Coronary artery (tissue), 2 donors: ENCODE measurements around the gene DDX24.
A peak's percentile ranks its signal among the peaks of the same experiment; 100 is the strongest.

Experiments
- DNase-seq: peaks from one replicate; pipeline ENCODE4 v3.0.0-alpha.2; 2017; ENCODE audit warnings: low spot score
- H3K27ac ChIP-seq, 2 donors: fragments of 200-600 bp; sonication (generic); one replicate each; pipeline ENCODE4 v1.5.1; 2016 to 2019
- H3K4me3 ChIP-seq: fragments of 200-600 bp; sonication (generic); 2 replicates; pipeline ENCODE4 v1.5.1; 2016; ENCODE audit warnings: mild to moderate bottlenecking, moderate library complexity
- TF ChIP-seq, protein P1 (sequence below): fragments of 200-600 bp; sonication (generic); IDR thresholded peaks from one replicate; pipeline ENCODE4 v1.5.1; 2019; ENCODE audit warnings: antibody characterized with exemption

The DDX24 gene

DNA sequence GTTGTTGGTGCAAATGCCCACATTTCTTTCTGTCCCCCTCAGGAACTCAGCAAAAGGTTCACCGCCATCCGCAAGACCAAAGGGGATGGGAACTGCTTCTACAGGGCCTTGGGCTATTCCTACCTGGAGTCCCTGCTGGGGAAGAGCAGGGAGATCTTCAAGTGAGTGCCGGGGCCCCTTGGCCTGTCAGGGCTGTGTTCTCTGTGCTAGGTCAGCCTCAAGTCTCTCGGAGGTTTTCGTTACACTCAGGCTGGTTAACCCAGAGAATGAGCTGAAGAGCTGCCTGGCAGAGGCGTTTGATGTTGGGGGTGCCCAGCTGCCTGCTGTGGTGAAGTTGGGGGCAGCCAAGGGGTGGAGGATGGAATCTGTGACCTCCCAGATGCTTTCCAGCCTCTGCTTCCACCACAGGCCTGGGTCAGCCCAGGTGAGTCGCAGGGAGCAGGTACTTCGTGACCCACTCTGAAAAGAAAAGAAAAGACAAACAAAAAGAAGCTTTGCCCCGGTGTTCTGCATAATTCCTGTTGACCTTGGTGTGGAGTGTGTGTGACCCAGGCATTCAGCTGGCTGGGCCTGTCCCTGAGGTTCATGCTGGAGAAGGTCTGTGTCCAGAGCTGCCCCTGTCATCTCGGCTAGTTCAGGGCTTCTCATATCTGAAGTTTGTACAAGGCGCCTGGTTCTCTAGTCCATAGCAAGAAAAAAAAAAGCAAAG lies 41.9 kb downstream of the DDX24 start:
- TF ChIP-seq, protein P1, sequence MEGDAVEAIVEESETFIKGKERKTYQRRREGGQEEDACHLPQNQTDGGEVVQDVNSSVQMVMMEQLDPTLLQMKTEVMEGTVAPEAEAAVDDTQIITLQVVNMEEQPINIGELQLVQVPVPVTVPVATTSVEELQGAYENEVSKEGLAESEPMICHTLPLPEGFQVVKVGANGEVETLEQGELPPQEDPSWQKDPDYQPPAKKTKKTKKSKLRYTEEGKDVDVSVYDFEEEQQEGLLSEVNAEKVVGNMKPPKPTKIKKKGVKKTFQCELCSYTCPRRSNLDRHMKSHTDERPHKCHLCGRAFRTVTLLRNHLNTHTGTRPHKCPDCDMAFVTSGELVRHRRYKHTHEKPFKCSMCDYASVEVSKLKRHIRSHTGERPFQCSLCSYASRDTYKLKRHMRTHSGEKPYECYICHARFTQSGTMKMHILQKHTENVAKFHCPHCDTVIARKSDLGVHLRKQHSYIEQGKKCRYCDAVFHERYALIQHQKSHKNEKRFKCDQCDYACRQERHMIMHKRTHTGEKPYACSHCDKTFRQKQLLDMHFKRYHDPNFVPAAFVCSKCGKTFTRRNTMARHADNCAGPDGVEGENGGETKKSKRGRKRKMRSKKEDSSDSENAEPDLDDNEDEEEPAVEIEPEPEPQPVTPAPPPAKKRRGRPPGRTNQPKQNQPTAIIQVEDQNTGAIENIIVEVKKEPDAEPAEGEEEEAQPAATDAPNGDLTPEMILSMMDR = no peak
- H3K27ac ChIP-seq = no peak overlapping the region
- DNase-seq = no peak

DNA sequence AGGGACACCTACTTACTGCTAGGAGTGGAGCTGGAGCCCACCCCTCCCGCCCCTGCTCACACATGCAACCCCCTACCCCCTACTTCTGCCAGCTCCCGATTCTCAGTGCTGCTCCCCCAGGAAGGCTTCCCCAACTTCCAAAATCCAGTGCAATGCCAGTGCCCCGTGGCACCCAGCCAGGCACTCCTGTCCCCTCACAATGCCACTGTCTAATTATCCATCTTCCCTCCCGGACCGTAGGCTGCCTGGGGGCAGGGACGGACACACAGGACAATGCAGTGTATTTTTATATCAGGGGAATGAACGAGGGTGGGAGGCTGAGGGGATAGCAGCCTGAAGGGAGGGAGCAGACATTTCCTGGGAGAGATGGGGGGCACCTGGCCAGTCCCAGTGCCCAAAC lies 42.5 kb downstream of the DDX24 start:
- TF ChIP-seq, protein P1 = no peak
- Histone ChIP-seq H3K4me3 (no peak overlapping the region), H3K27ac (no peak overlapping the region)
- DNase-seq = no peak

More for the DNA sequence above, 41.9 kb downstream of the DDX24 start:
- no peak overlapping the region for H3K4me3 ChIP-seq

DNA sequence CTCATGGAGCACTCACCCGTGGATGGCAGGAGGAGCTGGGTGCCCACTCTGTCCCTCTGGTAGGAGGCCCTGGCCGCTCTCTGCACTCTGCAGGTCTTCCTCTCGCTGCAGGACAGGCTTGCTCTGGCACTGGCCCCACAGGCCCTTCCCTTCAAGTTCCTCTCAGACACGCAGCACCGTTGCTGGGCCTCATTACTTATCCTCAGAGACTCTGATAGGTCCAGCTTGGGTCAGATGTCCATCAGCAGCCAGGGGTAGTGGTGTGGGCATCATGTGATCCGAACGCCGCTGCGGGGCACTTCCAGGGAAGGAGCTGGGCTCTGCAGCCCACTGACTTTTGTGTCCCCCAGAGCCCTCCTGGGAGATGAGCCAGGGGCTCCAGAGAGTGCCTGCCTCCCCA lies 43.0 kb downstream of the DDX24 start:
- Histone ChIP-seq H3K4me3 (no peak overlapping the region), H3K27ac (no peak overlapping the region)
- no peak for DNase-seq
- TF ChIP-seq, protein P1 = no peak

DNA sequence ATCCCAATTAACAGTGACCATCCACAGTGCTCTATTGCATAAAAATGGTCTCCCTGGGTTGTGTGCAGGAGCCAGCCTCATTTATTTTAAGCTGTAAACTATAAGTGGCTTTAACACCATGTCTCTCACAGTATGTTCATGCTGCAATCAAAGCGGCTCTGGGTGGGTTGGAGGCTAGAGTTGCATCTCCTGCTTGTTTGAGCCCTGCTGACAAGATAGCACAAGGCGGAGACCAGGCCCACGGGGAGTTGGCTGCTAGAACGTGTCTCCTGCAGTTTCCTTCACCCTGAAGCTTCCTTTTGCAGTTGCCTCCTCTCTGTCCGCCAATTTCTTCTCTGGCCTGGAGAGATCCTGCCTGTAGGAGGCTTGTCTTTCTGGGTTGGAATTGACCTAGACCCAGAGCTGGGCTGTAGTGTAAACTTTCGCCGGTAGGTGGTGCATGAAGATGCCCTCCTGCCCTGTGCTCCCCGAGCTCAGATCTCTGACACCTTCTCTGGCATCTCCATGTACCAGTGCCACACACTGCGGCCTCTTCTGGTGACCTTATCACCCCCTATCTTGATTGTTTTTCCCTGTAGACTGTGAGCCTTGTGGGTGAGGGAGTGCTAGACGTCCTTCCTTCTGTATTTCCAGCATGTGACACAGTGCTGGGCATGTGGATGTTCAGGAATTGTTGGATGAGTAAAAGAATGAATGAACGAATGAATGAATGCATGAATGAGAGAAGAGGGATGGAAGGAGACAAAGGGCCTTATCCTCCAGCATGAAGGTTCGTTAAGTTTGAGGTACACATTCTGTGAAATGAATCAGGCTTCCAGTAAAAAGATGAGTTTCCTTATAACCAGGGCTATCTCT lies 44.5 kb downstream of the DDX24 start:
- no peak for DNase-seq
- Histone ChIP-seq H3K27ac (no peak overlapping the region), H3K4me3 (no peak overlapping the region)
- TF ChIP-seq, protein P1 = peak; percentile 71

DNA sequence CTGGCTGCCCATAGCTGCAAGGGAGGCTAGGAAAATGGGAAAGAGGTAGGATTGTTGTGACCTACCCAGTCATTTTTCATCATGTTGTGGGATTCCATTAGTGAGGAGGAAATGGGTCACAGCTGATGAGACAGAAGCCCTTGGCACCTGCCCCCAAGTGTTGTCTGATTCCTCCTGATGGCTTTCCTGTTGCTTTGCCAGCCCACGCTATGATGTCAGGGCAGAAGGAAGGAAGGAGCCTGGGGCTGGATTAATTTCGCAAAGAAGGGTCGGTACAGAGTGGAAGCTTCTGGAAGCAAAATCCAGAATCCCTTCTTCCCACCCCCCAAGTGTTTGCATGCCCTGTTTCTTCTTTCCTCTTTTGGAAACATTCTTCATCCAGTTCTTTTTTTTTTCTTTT lies 46.1 kb downstream of the DDX24 start:
- TF ChIP-seq, protein P1 = no peak
- no peak overlapping the region for H3K4me3 ChIP-seq
- no peak for DNase-seq
- no peak overlapping the region for H3K27ac ChIP-seq

DNA sequence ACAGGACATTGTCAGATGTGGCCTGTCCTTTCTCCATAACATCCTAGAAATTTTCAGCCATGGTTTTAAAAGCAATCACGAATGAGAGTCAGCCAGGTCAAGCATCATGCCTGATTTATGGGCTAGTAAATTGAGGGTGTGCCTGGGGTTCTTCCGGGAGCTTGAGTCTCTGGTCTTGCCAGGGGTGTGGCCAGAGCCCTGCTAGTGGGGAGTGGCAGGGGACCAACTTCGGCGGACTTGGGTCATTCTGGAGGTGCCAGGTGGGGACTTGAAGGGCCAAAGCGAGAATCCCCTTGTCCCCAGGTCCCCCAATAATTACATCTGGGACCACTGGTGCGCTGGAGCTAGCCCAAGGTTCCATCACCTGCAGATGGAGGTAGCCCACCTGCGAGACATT lies 49.1 kb downstream of the DDX24 start:
- TF ChIP-seq, protein P1 = no peak
- no peak for DNase-seq
- Histone ChIP-seq H3K4me3 (no peak overlapping the region), H3K27ac (no peak overlapping the region)
